ENCODE data around the gene NCEH1. TPM values are rescaled to one million over a fixed set of nuclear protein-coding genes. Genes with fewer than 3 reads are reported as not detected.
"Not testable (repeated sequence)": the region's sequence is repeated elsewhere in the genome, so short reads cannot be mapped to it uniquely, and the experiment has no call there.

NCEH1 gene
- total RNA-seq, 2 experiments from 2014 or later = 5.8 to 6.8 TPM

DNA sequence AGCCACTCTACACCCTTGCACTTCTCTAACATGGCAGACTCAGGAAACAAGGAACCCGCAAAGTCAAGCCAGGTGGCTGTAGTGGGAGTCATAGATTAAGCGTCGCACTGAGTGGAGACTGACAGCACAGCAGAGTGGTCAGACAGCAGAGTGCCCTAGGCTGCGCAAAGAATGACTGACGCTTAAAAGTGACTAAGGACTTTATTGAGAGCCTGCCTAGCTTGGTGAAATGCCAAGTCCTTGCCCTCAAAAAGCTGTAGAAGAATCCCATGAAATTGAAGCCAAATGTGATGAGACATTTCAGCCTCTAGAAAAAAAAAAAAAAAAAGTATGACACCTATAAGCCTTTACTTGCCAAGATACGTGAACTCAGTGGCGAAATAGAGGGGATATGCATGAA, 30.2 kb downstream of the NCEH1 start:
- peaks cover 2% of the 10 kb centered on the region for H3K36me3 Mint-ChIP-seq
- no peak overlapping the region for H3K27ac Mint-ChIP-seq

DNA sequence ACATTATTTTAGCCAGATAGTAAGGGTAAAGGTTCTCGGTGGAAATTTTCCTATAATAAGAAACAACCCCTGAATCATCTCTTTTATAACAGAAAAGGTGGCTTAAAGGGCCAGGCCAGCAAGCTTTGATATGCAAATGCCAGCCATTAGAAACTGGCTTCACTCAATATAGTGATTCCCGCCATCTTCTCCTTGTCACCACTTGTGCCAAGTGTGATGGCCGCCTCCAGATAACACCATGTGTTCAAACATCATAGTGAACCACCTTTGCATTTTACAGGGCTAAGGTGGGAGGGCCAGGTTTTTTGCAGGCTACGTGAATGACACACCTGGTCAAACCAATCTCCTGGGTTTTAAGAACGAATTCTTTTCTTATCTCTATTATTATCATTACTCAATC, 31.3 kb downstream of the NCEH1 start:
- Mint-ChIP-seq H3K36me3 (peaks cover 2% of the 10 kb centered on the region), H3K4me3 (no peak overlapping the region), H3K4me1 (peaks cover 6% of the 10 kb centered on the region), H3K9me3 (no peaks in the 10 kb centered on the region), H3K27ac (no peak overlapping the region), H3K27me3 (no peaks in the 10 kb centered on the region)
- POLR2A ChIA-PET = interaction anchor here (0.6 kb wide), 1 partner anchor 71 kb away, joined by 3 read pairs; the partner anchor contains the start of gene ECT2
- DNase-seq (no peak), ATAC-seq (ENCODE audit: low read depth) (no peak)

More for the DNA sequence above, 30.2 kb downstream of the NCEH1 start:
- DNase-seq (no peak), ATAC-seq (ENCODE audit: low read depth) (no peak)
- Mint-ChIP-seq H3K4me1 (peaks cover 7% of the 10 kb centered on the region), H3K27me3 (no peaks in the 10 kb centered on the region), H3K9me3 (no peaks in the 10 kb centered on the region), H3K4me3 (no peak overlapping the region)
- POLR2A ChIA-PET = no interaction called here

- Mint-ChIP-seq H3K4me1 (peaks cover 6% of the 10 kb centered on the region), H3K36me3 (peaks cover 2% of the 10 kb centered on the region)
- POLR2A ChIA-PET = no interaction called here
These were observed 32.8 kb downstream of the NCEH1 start for GRCh38 chr3:172678068-172678467.

GRCh38 chr3:172676196-172676922, 34.5 kb downstream of the NCEH1 start:
- POLR2A ChIA-PET = interaction anchor here (1.1 kb wide), 1 partner anchor 74 kb away, joined by 3 read pairs; the partner anchor contains the start of gene ECT2
- no peaks in the 10 kb centered on the region for H3K27me3 Mint-ChIP-seq
- H3K36me3 Mint-ChIP-seq = peaks cover 2% of the 10 kb centered on the region
- H3K4me1 Mint-ChIP-seq = peaks cover 6% of the 10 kb centered on the region
- ATAC-seq (ENCODE audit: low read depth) (no peak), DNase-seq (no peak)
- no peak overlapping the region for H3K4me3 Mint-ChIP-seq
- no peaks in the 10 kb centered on the region for H3K9me3 Mint-ChIP-seq
- H3K27ac Mint-ChIP-seq = no peak overlapping the region

More at GRCh38 chr3:172678068-172678467, 32.8 kb downstream of the NCEH1 start:
- no peaks in the 10 kb centered on the region for H3K9me3 Mint-ChIP-seq
- H3K4me3 Mint-ChIP-seq = no peak overlapping the region
- ATAC-seq (ENCODE audit: low read depth) (no peak), DNase-seq (no peak)
- H3K27me3 Mint-ChIP-seq = no peaks in the 10 kb centered on the region
- H3K27ac Mint-ChIP-seq = no peak overlapping the region

GRCh38 chr3:172675441-172676193, 35.2 kb downstream of the NCEH1 start:
- H3K36me3 Mint-ChIP-seq = peaks cover 2% of the 10 kb centered on the region
- no peaks in the 10 kb centered on the region for H3K9me3 Mint-ChIP-seq
- H3K4me3 Mint-ChIP-seq = no peak overlapping the region
- POLR2A ChIA-PET = interaction anchor here (1.1 kb wide), 1 partner anchor 75 kb away, joined by 3 read pairs; the partner anchor contains the start of gene ECT2
- no peaks in the 10 kb centered on the region for H3K27me3 Mint-ChIP-seq
- DNase-seq = no peak
- H3K4me1 Mint-ChIP-seq = peaks cover 6% of the 10 kb centered on the region
- no peak for ATAC-seq (ENCODE audit: low read depth)
- H3K27ac Mint-ChIP-seq = no peak overlapping the region

DNA sequence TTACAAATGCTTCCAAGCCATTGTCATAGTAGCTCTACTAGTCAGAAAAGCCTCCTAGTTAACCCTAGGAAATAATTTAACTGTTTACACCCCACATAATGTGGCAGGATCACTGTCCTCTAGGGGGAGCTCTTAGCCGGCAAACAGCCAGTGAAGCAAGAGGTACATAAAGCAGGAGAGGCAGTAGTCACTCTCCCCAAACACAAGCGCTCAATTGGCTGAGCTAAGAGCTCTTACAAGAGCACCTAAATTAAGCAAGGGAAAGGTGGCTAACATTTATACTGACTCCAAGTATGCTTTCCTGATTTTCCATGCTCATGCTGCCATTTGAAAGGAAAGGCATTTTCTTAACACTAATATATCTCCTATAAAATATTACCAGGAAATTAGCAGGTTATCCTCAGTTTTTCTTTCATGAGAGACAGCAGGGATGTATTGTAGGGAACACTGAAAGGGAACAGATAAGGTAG, 37.6 kb downstream of the NCEH1 start:
- Mint-ChIP-seq H3K9me3 (no peaks in the 10 kb centered on the region), H3K36me3 (no peaks in the 10 kb centered on the region), H3K27me3 (no peaks in the 10 kb centered on the region), H3K4me3 (no peak overlapping the region), H3K4me1 (peaks cover 6% of the 10 kb centered on the region), H3K27ac (no peak overlapping the region)
- ATAC-seq (ENCODE audit: low read depth) (peak; percentile 85), DNase-seq (peak; percentile 56)
- POLR2A ChIA-PET = interaction anchor here (0.6 to 1.7 kb wide), 2 partner anchors 10 to 77 kb away, joined by 3 to 6 read pairs; partner anchors contain the start of gene ECT2

DNA sequence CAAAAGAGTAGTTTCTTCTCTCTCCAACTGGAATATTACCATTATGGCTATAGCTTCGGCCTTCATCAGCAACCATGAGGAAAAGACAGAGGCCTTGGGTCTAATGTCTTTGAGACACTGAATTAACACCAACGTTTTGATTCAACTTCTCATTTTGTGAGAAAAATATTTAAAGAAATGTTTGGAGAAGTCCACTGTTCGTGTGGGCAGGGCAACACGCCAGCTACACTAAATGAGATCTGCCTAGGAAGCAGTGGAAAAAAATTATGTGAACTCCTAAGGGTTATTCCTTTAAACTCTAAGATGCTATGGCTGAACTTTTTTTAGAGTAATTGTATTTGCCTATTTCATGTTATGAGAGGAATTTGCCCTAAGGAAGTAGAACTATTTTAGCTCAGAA, 41.8 kb downstream of the NCEH1 start:
- no peak overlapping the region for H3K4me3 Mint-ChIP-seq
- DNase-seq (no peak), ATAC-seq (ENCODE audit: low read depth) (no peak)
- H3K9me3 Mint-ChIP-seq = no peaks in the 10 kb centered on the region
- no peaks in the 10 kb centered on the region for H3K27me3 Mint-ChIP-seq
- no peaks in the 10 kb centered on the region for H3K36me3 Mint-ChIP-seq
- POLR2A ChIA-PET = interaction anchor here (1.2 kb wide), 1 partner anchor 146 kb away, joined by 3 read pairs; no protein-coding TSS in a partner anchor
- peaks cover 14% of the 10 kb centered on the region for H3K4me1 Mint-ChIP-seq
- H3K27ac Mint-ChIP-seq = no peak overlapping the region

DNA sequence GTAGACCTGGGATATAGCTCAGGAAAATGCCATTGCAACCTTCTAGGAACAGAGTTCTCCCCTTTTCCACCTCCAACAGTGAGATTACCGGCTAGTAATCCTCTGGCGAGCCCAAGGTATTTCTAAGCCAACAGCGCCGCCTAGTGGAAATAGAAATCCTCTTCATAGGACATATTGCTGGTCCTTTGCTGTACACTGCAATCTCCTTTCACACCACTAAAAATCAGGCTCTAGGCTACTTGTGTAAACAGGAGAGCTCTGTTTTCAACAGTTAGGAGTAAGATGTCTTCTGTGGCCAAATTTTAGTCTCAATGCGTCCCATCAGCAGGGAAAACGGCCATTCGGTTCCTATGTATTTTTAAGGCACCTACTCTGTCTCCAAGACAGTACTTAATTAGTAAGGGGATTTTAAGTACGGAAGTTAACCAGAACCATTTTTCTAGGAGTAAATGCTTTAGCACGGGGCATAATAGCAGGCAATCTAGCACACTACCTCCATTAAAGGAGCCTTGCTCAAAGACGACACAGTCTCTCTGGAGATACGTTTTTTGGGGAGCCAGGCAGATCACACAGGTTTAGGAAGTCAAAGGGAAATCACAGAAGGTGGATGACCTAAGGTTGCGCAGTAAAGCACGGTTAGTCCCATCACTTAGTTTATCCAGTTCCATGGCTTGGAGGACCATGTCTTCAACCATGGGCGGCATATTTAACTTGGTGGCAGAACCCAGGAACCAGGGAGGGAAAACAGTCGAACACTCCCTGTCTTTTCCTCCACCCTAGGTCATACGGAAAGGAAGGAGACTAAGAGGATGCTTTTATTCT, 43.8 kb downstream of the NCEH1 start:
- peak overlapping the region; percentile 0 for H3K4me3 Mint-ChIP-seq
- POLR2A ChIA-PET = no interaction called here
- H3K27ac Mint-ChIP-seq = no peak overlapping the region

GRCh38 chr3:172666181-172666872, 44.5 kb downstream of the NCEH1 start:
- H3K4me3 Mint-ChIP-seq = peak overlapping the region; percentile 0
- H3K4me1 Mint-ChIP-seq = peaks cover 14% of the 10 kb centered on the region
- H3K27ac Mint-ChIP-seq = no peak overlapping the region
- H3K27me3 Mint-ChIP-seq = no peaks in the 10 kb centered on the region
- H3K9me3 Mint-ChIP-seq = peaks cover under 1% of the 10 kb centered on the region
- no peaks in the 10 kb centered on the region for H3K36me3 Mint-ChIP-seq
- POLR2A ChIA-PET = no interaction called here
- ATAC-seq (ENCODE audit: low read depth) (no peak), DNase-seq (no peak)

More for the DNA sequence above, 43.8 kb downstream of the NCEH1 start:
- ATAC-seq (ENCODE audit: low read depth) = peak; percentile 97
- Mint-ChIP-seq H3K9me3 (no peaks in the 10 kb centered on the region), H3K4me1 (peaks cover 14% of the 10 kb centered on the region), H3K36me3 (no peaks in the 10 kb centered on the region), H3K27me3 (no peaks in the 10 kb centered on the region)
- DNase-seq = peak; percentile 52

GRCh38 chr3:172665510-172665909, 45.4 kb downstream of the NCEH1 start:
- DNase-seq; H3K27ac Mint-ChIP-seq; H3K9me3 Mint-ChIP-seq; H3K4me3 Mint-ChIP-seq; H3K27me3 Mint-ChIP-seq; H3K36me3 Mint-ChIP-seq; POLR2A ChIA-PET; ATAC-seq (ENCODE audit: low read depth): not testable (repeated sequence)
- peaks cover 17% of the 10 kb centered on the region for H3K4me1 Mint-ChIP-seq

- H3K4me3 Mint-ChIP-seq; H3K4me1 Mint-ChIP-seq; DNase-seq; H3K27me3 Mint-ChIP-seq; H3K36me3 Mint-ChIP-seq; H3K9me3 Mint-ChIP-seq; POLR2A ChIA-PET; H3K27ac Mint-ChIP-seq; ATAC-seq (ENCODE audit: low read depth): not testable (repeated sequence)
These were observed 50.4 kb downstream of the NCEH1 start for GRCh38 chr3:172660421-172660820.

DNA sequence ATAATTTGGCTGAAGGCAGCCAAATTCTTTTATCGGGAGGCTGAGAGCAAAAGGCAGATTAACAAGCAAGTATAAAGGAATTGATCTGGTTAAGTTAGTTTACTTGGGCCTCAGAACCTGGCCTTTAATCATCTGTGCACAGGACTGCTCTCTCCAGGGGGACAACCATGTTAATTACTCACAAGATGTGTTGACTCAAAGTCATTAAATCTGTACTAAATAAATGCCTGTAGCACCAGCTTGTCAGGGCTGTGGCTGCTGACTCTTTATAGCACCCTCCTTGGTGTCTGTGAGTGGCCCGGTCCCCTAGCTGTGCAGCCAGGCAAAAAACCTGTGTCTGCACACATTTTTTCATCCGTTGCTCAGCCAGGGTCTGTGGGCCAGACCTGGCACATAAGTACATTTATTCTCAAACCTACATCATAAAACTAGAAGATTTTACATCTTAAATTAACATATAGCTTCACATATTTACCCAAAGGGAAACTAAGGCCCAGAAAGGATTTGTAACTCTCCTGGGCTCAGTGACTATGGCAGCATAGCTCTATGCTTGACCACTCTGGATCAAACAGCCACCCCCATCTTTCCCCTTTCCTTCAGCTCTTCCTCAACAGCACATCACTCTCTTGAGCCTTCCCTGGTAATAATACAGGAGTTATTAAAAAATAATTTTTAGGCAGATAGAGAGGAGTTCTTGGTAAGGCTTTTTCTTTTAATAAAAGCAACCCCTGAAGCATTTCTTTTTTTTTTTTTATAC, 51.4 kb downstream of the NCEH1 start:
- peaks cover 5% of the 10 kb centered on the region for H3K4me1 Mint-ChIP-seq
- no peaks in the 10 kb centered on the region for H3K36me3 Mint-ChIP-seq
- ATAC-seq (ENCODE audit: low read depth) (no peak), DNase-seq (no peak)
- POLR2A ChIA-PET = no interaction called here
- H3K27ac Mint-ChIP-seq = no peak overlapping the region
- H3K27me3 Mint-ChIP-seq = no peaks in the 10 kb centered on the region
- peaks cover 2% of the 10 kb centered on the region for H3K9me3 Mint-ChIP-seq
- H3K4me3 Mint-ChIP-seq = no peak overlapping the region
